Caco-2 (cell line): ENCODE data around the gene ZCWPW2. TPM values are rescaled to one million over a fixed set of nuclear protein-coding genes. Genes with fewer than 3 reads are reported as not detected.
A peak's percentile ranks its signal among the peaks of the same experiment; 100 is the strongest.

Experiments
- BruUV-seq: library from RNA; stranded (reverse); fragments of 400-500 nt; replicated peaks from 2 replicates; lab custom pipeline; 2021; lab: Mats Ljungman, UMichigan
- CTCF ChIA-PET: fragments of 300-600 bp; sonication (Branson Sonifier 250); formaldehyde crosslinking; loops from one replicate; lab custom pipeline; 2022; ENCODE audit warnings: antibody characterized with exemption; lab: Charles Lee
- POLR2A ChIA-PET: fragments of 300-600 bp; sonication (Branson Sonifier 250); formaldehyde crosslinking; loops from one replicate; lab custom pipeline; 2022; ENCODE audit warnings: antibody characterized with exemption; lab: Charles Lee
- DNase-seq, 2 experiments: peaks; one replicate each; pipeline versions ENCODE4 v3.0.0 to v3.0.0-alpha.2; 2020 to 2022
- H3K27me3 ChIP-seq: replicated peaks from 2 replicates; pipeline ENCODE4 v1.6.0; 2011; ENCODE audit warnings: low read length; ENCODE audit not compliant: control insufficient read depth, insufficient read depth
- H3K36me3 ChIP-seq: 2 replicates; pipeline ENCODE4 v1.5.1; 2011; ENCODE audit warnings: low read length; ENCODE audit not compliant: control insufficient read depth, insufficient read depth
- H3K4me1 ChIP-seq: fragments of 250-450 bp; sonication (Bioruptor Pico); 2 replicates; pipeline ENCODE4 v1.5.1; 2020; ENCODE audit warnings: mild to moderate bottlenecking
- H3K4me3 ChIP-seq: 2 replicates; pipeline ENCODE4 v1.5.1; 2011; ENCODE audit warnings: low read depth, mild to moderate bottlenecking, control low read depth, low read length
- H3K9me3 ChIP-seq: fragments of 250-450 bp; sonication (Bioruptor Pico); 2 replicates; pipeline ENCODE4 v1.5.1; 2020; ENCODE audit warnings: mild to moderate bottlenecking, moderate library complexity
- H3K27ac Mint-ChIP-seq: one replicate; pipeline ENCODE4 v1.8.0; 2022; ENCODE audit warnings: mixed read lengths; ENCODE audit not compliant: unreplicated experiment
- H3K27me3 Mint-ChIP-seq: one replicate; pipeline ENCODE4 v1.8.0; 2022; ENCODE audit warnings: mixed read lengths; ENCODE audit not compliant: insufficient read depth, unreplicated experiment
- H3K36me3 Mint-ChIP-seq: one replicate; pipeline ENCODE4 v1.8.0; 2022; ENCODE audit warnings: mild to moderate bottlenecking, mixed read lengths; ENCODE audit not compliant: insufficient read depth, unreplicated experiment
- H3K4me1 Mint-ChIP-seq: one replicate; pipeline ENCODE4 v1.8.0; 2022; ENCODE audit warnings: low read depth, mixed read lengths; ENCODE audit not compliant: unreplicated experiment
- H3K4me3 Mint-ChIP-seq: one replicate; pipeline ENCODE4 v1.8.0; 2022; ENCODE audit warnings: mild to moderate bottlenecking, moderate library complexity, mixed read lengths; ENCODE audit not compliant: unreplicated experiment
- H3K9me3 Mint-ChIP-seq: one replicate; pipeline ENCODE4 v1.8.0; 2022; ENCODE audit warnings: mixed read lengths; ENCODE audit not compliant: unreplicated experiment
- intact Hi-C: fragments of 100-400 bp; cut with micrococcal nuclease; formaldehyde crosslinking; loops from one replicate; pipeline ENCODE4 v1.10.0; 2022; ENCODE audit not compliant: unreplicated experiment
- total RNA-seq: library from RNA; stranded (reverse); gene quantifications from 2 replicates; pipeline ENCODE4 v1.2.3, GENCODE V29; 2022
- TF ChIP-seq, protein P1 (sequence below), 2 experiments: fragments of 200-600 bp in 1 of 2; IDR thresholded peaks; 1 replicate in 1 of 2; 2 replicates in 1 of 2; pipeline versions ENCODE4 v1.5.1 to v1.8.0; 2011 to 2022; ENCODE audit warnings: antibody characterized with exemption in 1 of 2, control low read depth in 1 of 2, inconsistent platforms in 1 of 2, low read depth in 1 of 2, low read length in 1 of 2, mild to moderate bottlenecking in 1 of 2, moderate library complexity in 1 of 2; ENCODE audit not compliant: insufficient read depth in 1 of 2, severe bottlenecking in 1 of 2, unreplicated experiment in 1 of 2

Gene ZCWPW2
- total RNA-seq, 1 experiment from 2014 or later, result 0.18 TPM

GRCh38 chr3:28347374-28348264 is 902 bp upstream of the ZCWPW2 start:
- CTCF ChIA-PET, result no interaction called here
- intact Hi-C loops, result loop anchor here (2.0 to 10.0 kb wide), 3 partner anchors 107 to 863 kb away; partner anchors contain the start of genes CMC1 and SLC4A7
- Histone ChIP-seq H3K27me3 (no peaks in the 10 kb centered on the region), H3K36me3 (no peaks in the 10 kb centered on the region), H3K4me1 (no peaks in the 10 kb centered on the region), H3K4me3 (peak overlapping the region; percentile 69), H3K9me3 (no peaks in the 10 kb centered on the region)
- peaks cover 7% of the 10 kb centered on the region for H3K4me1 Mint-ChIP-seq
- H3K36me3 Mint-ChIP-seq, result peaks cover 12% of the 10 kb centered on the region
- POLR2A ChIA-PET, result interaction anchor here (0.5 kb wide), 1 partner anchor 863 kb away, joined by 3 read pairs; the partner anchor contains the start of gene SLC4A7
- peak overlapping the region; percentile 99 for H3K4me3 Mint-ChIP-seq
- no peaks in the 10 kb centered on the region for H3K27me3 Mint-ChIP-seq
- peak in 1 of 2 experiments; percentile 11 for DNase-seq
- BruUV-seq, result TSS peak; percentile 37
- H3K9me3 Mint-ChIP-seq, result no peaks in the 10 kb centered on the region
- peak overlapping the region; percentile 99 for H3K27ac Mint-ChIP-seq
- TF ChIP-seq, protein P1, sequence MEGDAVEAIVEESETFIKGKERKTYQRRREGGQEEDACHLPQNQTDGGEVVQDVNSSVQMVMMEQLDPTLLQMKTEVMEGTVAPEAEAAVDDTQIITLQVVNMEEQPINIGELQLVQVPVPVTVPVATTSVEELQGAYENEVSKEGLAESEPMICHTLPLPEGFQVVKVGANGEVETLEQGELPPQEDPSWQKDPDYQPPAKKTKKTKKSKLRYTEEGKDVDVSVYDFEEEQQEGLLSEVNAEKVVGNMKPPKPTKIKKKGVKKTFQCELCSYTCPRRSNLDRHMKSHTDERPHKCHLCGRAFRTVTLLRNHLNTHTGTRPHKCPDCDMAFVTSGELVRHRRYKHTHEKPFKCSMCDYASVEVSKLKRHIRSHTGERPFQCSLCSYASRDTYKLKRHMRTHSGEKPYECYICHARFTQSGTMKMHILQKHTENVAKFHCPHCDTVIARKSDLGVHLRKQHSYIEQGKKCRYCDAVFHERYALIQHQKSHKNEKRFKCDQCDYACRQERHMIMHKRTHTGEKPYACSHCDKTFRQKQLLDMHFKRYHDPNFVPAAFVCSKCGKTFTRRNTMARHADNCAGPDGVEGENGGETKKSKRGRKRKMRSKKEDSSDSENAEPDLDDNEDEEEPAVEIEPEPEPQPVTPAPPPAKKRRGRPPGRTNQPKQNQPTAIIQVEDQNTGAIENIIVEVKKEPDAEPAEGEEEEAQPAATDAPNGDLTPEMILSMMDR (IDR thresholded peaks at IDR 0.05; ENCODE audit: insufficient read depth in 1 of 2, low read depth in 1 of 2, low read length in 1 of 2, severe bottlenecking in 1 of 2, unreplicated experiment in 1 of 2), result no peak

DNA sequence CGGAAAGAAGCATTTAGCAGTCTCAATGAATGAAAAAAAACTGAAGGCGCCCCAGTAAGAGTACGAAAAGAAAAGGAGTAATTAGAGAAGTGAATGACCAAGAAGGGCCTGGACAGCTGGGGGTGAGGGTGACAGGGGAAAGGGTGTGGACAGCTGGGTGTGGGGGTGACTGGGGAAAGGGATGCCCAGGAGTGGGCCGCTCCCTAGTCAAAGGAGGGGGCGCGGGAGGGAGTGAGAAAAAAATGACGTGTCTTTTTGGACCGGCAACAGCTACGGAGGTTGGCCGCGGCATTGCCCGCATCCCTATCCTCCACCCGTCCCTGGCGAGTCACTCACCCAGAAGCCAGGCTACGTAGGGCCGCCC is 274 bp upstream of the ZCWPW2 start:
- peak overlapping the region; percentile 99 for H3K27ac Mint-ChIP-seq
- peak overlapping the region; percentile 99 for H3K4me3 Mint-ChIP-seq
- BruUV-seq, result no TSS peak
- Histone ChIP-seq H3K27me3 (no peaks in the 10 kb centered on the region), H3K4me3 (peak overlapping the region; percentile 69), H3K4me1 (no peaks in the 10 kb centered on the region), H3K9me3 (no peaks in the 10 kb centered on the region), H3K36me3 (no peaks in the 10 kb centered on the region)
- DNase-seq, result no peak
- peaks cover 12% of the 10 kb centered on the region for H3K36me3 Mint-ChIP-seq
- ChIA-PET POLR2A (interaction anchor here (0.5 to 0.7 kb wide), 2 partner anchors 12 to 864 kb away, joined by 3 to 5 read pairs; partner anchors contain the start of gene SLC4A7), CTCF (no interaction called here)
- intact Hi-C loops, result loop anchor here (2.0 to 10.0 kb wide), 3 partner anchors 107 to 863 kb away; partner anchors contain the start of genes CMC1 and SLC4A7
- TF ChIP-seq, protein P1 (IDR thresholded peaks at IDR 0.05; ENCODE audit: insufficient read depth in 1 of 2, low read depth in 1 of 2, low read length in 1 of 2, severe bottlenecking in 1 of 2, unreplicated experiment in 1 of 2), result no peak
- H3K27me3 Mint-ChIP-seq, result no peaks in the 10 kb centered on the region
- H3K4me1 Mint-ChIP-seq, result peaks cover 7% of the 10 kb centered on the region
- no peaks in the 10 kb centered on the region for H3K9me3 Mint-ChIP-seq

DNA sequence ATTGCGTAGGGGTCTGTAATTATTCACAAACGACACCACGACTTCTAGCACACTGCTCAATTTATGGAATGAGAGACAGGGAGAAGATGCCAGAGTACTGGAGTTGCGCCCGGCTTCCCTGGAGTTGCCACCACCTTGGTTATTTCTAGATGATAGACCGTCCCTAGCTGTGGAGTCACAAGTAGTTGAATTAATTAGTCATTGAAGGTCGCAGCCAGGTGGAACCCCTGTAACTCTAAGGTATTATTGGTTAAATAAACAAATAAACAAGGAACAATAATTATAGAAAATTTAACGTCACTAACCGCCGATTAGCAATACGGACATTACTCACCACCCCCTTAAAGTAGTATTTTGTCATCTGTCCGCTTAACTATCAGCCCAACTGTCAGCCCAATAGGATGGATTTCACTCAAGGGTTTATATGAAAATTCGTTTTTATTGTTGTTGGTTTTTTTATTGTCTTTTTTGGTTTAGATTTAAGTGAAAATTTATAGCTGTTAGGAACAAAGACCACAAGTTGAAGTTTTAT is 1.0 kb downstream of the ZCWPW2 start:
- peak overlapping the region; percentile 69 for H3K4me3 ChIP-seq
- ChIA-PET POLR2A (no interaction called here), CTCF (no interaction called here)
- no peak for DNase-seq
- H3K27me3 Mint-ChIP-seq, result no peaks in the 10 kb centered on the region
- peak overlapping the region; percentile 99 for H3K27ac Mint-ChIP-seq
- no peaks in the 10 kb centered on the region for H3K4me1 ChIP-seq
- no peaks in the 10 kb centered on the region for H3K9me3 ChIP-seq
- H3K9me3 Mint-ChIP-seq, result no peaks in the 10 kb centered on the region
- peaks cover 7% of the 10 kb centered on the region for H3K4me1 Mint-ChIP-seq
- intact Hi-C loops, result loop anchor here (2.0 to 10.0 kb wide), 3 partner anchors 109 to 865 kb away; partner anchors contain the start of genes CMC1 and SLC4A7
- H3K27me3 ChIP-seq, result no peaks in the 10 kb centered on the region
- BruUV-seq, result TSS peak; percentile 51
- H3K36me3 ChIP-seq, result no peaks in the 10 kb centered on the region
- peaks cover 12% of the 10 kb centered on the region for H3K36me3 Mint-ChIP-seq
- H3K4me3 Mint-ChIP-seq, result peak overlapping the region; percentile 99
- TF ChIP-seq, protein P1 (IDR thresholded peaks at IDR 0.05; ENCODE audit: insufficient read depth in 1 of 2, low read depth in 1 of 2, low read length in 1 of 2, severe bottlenecking in 1 of 2, unreplicated experiment in 1 of 2), result no peak
